OCI-LY7 (cell line): Measurements from ENCODE around the gene LHX4. TPM values are rescaled to one million over a fixed set of nuclear protein-coding genes. Genes with fewer than 3 reads are reported as not detected.

Experiments used
- BruUV-seq: library from RNA; stranded (reverse); fragments of 400-500 nt; replicated peaks from 2 replicates; lab custom pipeline; 2021; lab: Mats Ljungman, UMichigan
- CTCF ChIA-PET: fragments of 300-600 bp; sonication (Branson Sonifier 250); formaldehyde crosslinking; loops from one replicate; lab custom pipeline; 2022; ENCODE audit warnings: antibody characterized with exemption; ENCODE audit not compliant: unreplicated experiment; lab: Charles Lee
- POLR2A ChIA-PET: fragments of 300-600 bp; sonication (Branson Sonifier 250); formaldehyde crosslinking; loops from one replicate; lab custom pipeline; 2022; ENCODE audit warnings: antibody characterized with exemption; lab: Charles Lee
- DNase-seq: peaks from one replicate; pipeline ENCODE4 v3.0.0-alpha.2; 2015; ENCODE audit warnings: low spot score
- H2AFZ ChIP-seq: fragments of 200-600 bp; sonication (generic), shearing (Covaris generic); 2 replicates; pipeline ENCODE4 v1.6.1; 2014; ENCODE audit warnings: mild to moderate bottlenecking, antibody characterized with exemption, low read length, moderate library complexity
- H3K27ac ChIP-seq: fragments of 200-600 bp; sonication (generic); 2 replicates; pipeline ENCODE4 v1.5.1; 2014; ENCODE audit warnings: mixed run types, low read depth, mild to moderate bottlenecking, moderate library complexity, low read length, inconsistent platforms; ENCODE audit not compliant: poor library complexity, severe bottlenecking
- H3K36me3 ChIP-seq: fragments of 200-600 bp; sonication (generic); 2 replicates; pipeline ENCODE4 v1.6.1; 2014; ENCODE audit warnings: mild to moderate bottlenecking, antibody characterized with exemption, low read length, moderate library complexity, mixed read lengths; ENCODE audit not compliant: insufficient read depth
- H3K4me1 ChIP-seq: fragments of 200-600 bp; sonication (generic); 2 replicates; pipeline ENCODE4 v1.5.1; 2014; ENCODE audit warnings: mild to moderate bottlenecking, low read length; ENCODE audit not compliant: insufficient read depth, poor library complexity, severe bottlenecking
- H3K4me2 ChIP-seq: fragments of 200-600 bp; sonication (generic); 2 replicates; pipeline ENCODE4 v1.6.1; 2014; ENCODE audit warnings: mild to moderate bottlenecking, low read length
- H3K4me3 ChIP-seq: fragments of 200-600 bp; sonication (generic); 2 replicates; pipeline ENCODE4 v1.5.1; 2014; ENCODE audit warnings: mild to moderate bottlenecking, low read depth, low read length; ENCODE audit not compliant: poor library complexity, severe bottlenecking
- H3K79me2 ChIP-seq: fragments of 200-600 bp; sonication (generic); 2 replicates; pipeline ENCODE4 v1.6.1; 2016; ENCODE audit warnings: low read depth, mild to moderate bottlenecking, low read length, moderate library complexity, mixed read lengths; ENCODE audit not compliant: insufficient read depth
- H3K9me2 ChIP-seq: fragments of 200-600 bp; sonication (generic); 2 replicates; pipeline ENCODE4 v1.6.1; 2016; ENCODE audit warnings: mild to moderate bottlenecking, low read length, mixed read lengths; ENCODE audit not compliant: insufficient read depth
- H3K9me3 ChIP-seq: fragments of 200-600 bp; sonication (generic); 2 replicates; pipeline ENCODE4 v1.6.1; 2014; ENCODE audit warnings: mild to moderate bottlenecking, mixed run types, low read length, mixed read lengths
- H4K20me1 ChIP-seq: fragments of 200-600 bp; sonication (generic); 2 replicates; pipeline ENCODE4 v1.6.1; 2014; ENCODE audit warnings: mild to moderate bottlenecking, antibody characterized with exemption, low read length, moderate library complexity, mixed read lengths; ENCODE audit not compliant: insufficient read depth
- EZH2phosphoT487 ChIP-seq: fragments of 200-600 bp; sonication (generic); IDR thresholded peaks from 2 replicates; pipeline ENCODE4 v1.6.1; 2018; ENCODE audit warnings: low read depth, borderline replicate concordance, mild to moderate bottlenecking, mixed run types, antibody characterized with exemption, low read length, moderate library complexity, mixed read lengths
- intact Hi-C: fragments of 100-400 bp; cut with micrococcal nuclease; formaldehyde crosslinking; loops from one replicate; pipeline ENCODE4 v1.10.0; 2022; ENCODE audit not compliant: unreplicated experiment
- total RNA-seq, 2 experiments: library from RNA; depleted of rRNA in 1 of 2; stranded (reverse); fragments of >200 nt in 1 of 2; shearing (Covaris generic) in 1 of 2; gene quantifications; 2 replicates each; pipeline ENCODE4 v1.2.3, GENCODE V29; 2014 to 2022
- TF ChIP-seq, protein P1 (sequence below): fragments of 200-600 bp; sonication (generic); conservative IDR thresholded peaks from 2 replicates; pipeline ENCODE4 v1.5.1; 2014; ENCODE audit warnings: mild to moderate bottlenecking, antibody characterized with exemption, low read length, moderate library complexity, mixed read lengths

Gene LHX4
- total RNA-seq, 2 experiments from 2014 or later, result 0.06 TPM; not detected in 1

DNA sequence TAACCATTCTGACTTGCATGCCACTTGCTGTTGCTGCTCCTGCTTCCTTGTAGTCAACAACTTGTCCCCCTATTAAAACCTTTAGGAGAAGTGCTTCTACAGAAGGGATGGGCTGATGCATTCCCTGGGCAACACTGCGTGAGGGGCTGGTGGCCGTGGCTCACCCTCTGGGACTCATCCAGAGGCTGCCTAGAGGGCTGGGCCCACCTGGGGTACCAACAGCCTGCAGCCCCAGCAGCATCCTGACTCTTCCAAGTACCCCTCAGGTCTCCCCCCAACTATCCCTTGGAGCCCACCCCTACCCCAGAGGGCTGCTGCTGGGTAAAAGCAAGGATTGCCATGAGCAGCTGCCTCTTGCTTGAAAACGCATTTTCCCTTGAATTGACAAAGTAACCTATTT is 34.7 kb upstream of the LHX4 start:
- CTCF ChIA-PET, result no interaction called here
- Histone ChIP-seq H3K9me2 (no peaks in the 10 kb centered on the region), H3K9me3 (no peaks in the 10 kb centered on the region), H3K4me1 (no peaks in the 10 kb centered on the region), H3K79me2 (no peaks in the 10 kb centered on the region), H4K20me1 (no peaks in the 10 kb centered on the region), H3K4me3 (no peak overlapping the region), H3K36me3 (no peaks in the 10 kb centered on the region), H3K4me2 (no peak overlapping the region), H2AFZ (no peak overlapping the region), H3K27ac (no peak overlapping the region)
- no TSS peak for BruUV-seq
- intact Hi-C loops, result no loop called here
- POLR2A ChIA-PET, result no interaction called here
- no peak for DNase-seq
- TF ChIP-seq, protein P1, sequence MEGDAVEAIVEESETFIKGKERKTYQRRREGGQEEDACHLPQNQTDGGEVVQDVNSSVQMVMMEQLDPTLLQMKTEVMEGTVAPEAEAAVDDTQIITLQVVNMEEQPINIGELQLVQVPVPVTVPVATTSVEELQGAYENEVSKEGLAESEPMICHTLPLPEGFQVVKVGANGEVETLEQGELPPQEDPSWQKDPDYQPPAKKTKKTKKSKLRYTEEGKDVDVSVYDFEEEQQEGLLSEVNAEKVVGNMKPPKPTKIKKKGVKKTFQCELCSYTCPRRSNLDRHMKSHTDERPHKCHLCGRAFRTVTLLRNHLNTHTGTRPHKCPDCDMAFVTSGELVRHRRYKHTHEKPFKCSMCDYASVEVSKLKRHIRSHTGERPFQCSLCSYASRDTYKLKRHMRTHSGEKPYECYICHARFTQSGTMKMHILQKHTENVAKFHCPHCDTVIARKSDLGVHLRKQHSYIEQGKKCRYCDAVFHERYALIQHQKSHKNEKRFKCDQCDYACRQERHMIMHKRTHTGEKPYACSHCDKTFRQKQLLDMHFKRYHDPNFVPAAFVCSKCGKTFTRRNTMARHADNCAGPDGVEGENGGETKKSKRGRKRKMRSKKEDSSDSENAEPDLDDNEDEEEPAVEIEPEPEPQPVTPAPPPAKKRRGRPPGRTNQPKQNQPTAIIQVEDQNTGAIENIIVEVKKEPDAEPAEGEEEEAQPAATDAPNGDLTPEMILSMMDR, result no peak
- TF ChIP-seq EZH2phosphoT487, result no peak

DNA sequence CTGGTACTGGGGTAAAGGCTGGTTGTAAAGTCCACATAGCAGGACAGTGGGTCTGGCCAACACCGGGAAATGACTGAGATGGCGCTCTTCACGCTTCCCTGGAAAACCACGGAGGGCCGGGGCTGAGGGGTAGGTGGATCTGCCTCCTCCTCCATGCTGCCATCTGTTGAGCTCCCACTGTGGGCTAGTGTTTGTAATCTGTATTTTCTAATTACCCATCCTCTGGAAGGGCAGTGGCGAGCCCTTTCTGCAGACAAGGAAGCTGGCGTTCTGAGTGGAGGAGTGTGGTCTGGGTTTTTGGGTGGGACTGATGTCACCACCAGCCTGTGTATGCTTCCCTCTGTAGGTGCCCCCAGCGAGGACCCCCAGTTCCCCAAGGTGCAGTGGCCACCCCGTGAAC is 34.1 kb upstream of the LHX4 start:
- no peak overlapping the region for H3K4me2 ChIP-seq
- no peaks in the 10 kb centered on the region for H3K36me3 ChIP-seq
- DNase-seq, result no peak
- H3K4me3 ChIP-seq, result no peak overlapping the region
- H3K79me2 ChIP-seq, result no peaks in the 10 kb centered on the region
- H3K9me3 ChIP-seq, result no peaks in the 10 kb centered on the region
- H4K20me1 ChIP-seq, result no peaks in the 10 kb centered on the region
- ChIA-PET CTCF (no interaction called here), POLR2A (interaction anchor here (1.7 kb wide), 1 partner anchor 22 kb away, joined by 4 read pairs; no protein-coding TSS in a partner anchor)
- H3K27ac ChIP-seq, result no peak overlapping the region
- no peak for TF ChIP-seq EZH2phosphoT487
- TF ChIP-seq, protein P1, result no peak
- H3K9me2 ChIP-seq, result no peaks in the 10 kb centered on the region
- H2AFZ ChIP-seq, result no peak overlapping the region
- H3K4me1 ChIP-seq, result no peaks in the 10 kb centered on the region
- intact Hi-C loops, result no loop called here
- BruUV-seq, result no TSS peak

DNA sequence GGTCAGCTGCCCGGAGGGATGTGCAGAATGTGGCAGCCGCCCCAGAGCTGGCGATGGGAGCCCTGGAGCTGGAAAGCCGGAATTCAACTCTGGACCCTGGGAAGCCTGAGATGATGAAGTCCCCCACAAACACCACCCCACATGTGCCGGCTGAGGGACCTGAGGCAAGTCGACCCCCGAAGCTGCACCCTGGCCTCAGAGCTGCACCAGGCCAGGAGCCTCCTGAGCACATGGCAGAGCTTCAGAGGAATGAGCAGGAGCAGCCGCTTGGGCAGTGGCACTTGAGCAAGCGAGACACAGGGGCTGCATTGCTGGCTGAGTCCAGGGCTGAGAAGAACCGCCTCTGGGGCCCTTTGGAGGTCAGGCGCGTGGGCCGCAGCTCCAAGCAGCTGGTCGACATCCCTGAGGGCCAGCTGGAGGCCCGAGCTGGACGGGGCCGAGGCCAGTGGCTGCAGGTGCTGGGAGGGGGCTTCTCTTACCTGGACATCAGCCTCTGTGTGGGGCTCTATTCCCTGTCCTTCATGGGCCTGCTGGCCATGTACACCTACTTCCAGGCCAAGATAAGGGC is 33.5 kb upstream of the LHX4 start:
- H3K27ac ChIP-seq, result no peak overlapping the region
- no peak overlapping the region for H3K4me3 ChIP-seq
- ChIA-PET CTCF (no interaction called here), POLR2A (interaction anchor here (1.1 to 1.7 kb wide), 2 partner anchors 8 to 21 kb away, joined by 4 read pairs; no protein-coding TSS in a partner anchor)
- H4K20me1 ChIP-seq, result no peaks in the 10 kb centered on the region
- no TSS peak for BruUV-seq
- H3K79me2 ChIP-seq, result no peaks in the 10 kb centered on the region
- H3K4me1 ChIP-seq, result no peaks in the 10 kb centered on the region
- DNase-seq, result no peak
- H3K9me3 ChIP-seq, result no peaks in the 10 kb centered on the region
- H3K36me3 ChIP-seq, result no peaks in the 10 kb centered on the region
- no peak overlapping the region for H2AFZ ChIP-seq
- H3K4me2 ChIP-seq, result no peak overlapping the region
- intact Hi-C loops, result no loop called here
- no peaks in the 10 kb centered on the region for H3K9me2 ChIP-seq
- TF ChIP-seq EZH2phosphoT487, result no peak
- TF ChIP-seq, protein P1, result no peak
